NCI-H146 treated with DMSO at 0.1 percent for 48 hours (cell line): ENCODE data around the gene SKI.

Experiments
- DNase-seq: peaks from one replicate; lab custom pipeline; 2025; ENCODE audit not compliant: unreplicated experiment; lab: John Stamatoyannopoulos, UW

The SKI gene

DNA sequence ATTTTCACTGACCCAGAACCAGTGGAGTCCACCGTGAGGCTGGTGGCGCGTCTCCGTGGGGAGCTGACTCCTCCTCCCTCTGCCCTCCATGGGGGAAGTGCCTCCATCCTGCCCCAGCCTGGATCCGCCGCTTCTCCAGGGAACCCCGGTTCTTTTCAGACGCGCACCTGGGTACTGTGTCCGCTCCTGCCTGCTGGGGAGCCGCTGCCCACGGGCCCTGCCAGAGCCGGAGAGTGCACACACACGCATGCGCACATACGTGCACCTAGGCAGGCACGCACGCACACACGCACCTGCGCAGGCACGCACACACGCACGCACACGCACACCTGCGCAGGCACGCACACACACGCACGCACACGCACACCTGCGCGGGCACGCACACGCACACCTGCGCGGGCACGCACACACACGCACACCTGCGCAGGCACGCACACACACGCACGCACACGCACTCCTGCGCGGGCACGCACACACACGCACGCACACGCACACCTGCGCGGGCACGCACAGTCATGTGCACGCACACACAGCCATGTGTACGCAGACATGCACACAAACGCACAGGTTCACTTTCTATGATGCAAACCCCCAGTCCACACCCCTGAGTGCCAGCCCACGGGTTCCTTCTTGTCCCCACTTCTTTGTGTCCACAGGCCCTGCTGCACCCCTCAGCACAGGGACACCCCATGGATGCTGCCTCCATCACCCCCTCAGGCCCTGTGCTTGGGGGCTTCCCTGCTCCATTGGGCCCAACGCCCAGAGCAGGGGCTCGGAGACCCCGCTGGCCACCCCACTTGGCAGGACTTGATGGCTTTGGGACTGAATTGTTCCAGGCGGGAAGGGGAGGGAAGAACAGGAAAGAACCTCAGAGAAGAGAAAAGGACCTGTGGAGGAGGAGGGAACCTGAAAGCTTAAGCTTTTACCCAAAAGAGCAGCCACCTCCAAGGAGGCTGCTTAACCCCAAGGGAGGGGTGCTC lies 120.5 kb downstream of the SKI start:
- DNase-seq = no peak

DNA sequence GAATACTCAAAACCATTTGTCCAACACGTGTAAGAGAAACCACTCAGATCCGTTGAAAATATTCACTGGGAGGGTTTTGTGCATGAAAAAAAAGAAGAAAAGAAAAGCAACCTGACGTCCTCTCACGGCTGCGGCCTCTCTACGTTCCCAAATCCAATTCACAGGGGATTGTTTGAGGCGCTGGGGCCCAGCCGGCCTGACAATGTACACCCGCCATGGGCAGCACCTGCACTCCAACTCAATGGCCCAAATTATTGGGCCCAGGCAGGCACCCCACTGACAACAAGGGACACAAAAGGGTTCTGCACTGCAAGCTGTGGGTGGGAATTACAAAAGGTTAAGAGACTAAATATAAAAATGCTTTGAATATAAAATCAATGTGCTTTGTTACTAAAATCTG lies 121.7 kb downstream of the SKI start:
- DNase-seq = no peak

DNA sequence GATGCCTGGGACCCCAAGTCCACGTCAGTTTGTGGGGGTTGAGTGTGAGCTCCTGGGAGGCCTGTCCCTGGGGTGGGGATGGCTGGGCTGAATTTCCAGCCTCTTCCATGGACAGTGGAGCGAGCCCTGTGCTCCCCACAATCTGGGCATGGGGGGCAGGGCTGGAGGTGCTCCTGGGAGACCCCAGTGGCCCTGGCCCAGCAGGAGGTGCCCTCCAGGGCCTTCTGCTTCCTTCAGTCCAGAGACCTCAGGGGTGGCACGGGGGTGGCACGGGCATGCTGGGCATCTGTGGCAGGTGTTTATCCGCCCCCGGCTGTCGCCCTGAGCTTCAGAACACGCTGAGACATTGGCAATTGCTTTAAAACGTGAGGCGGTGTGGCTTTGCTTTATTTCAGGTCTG lies 122.4 kb downstream of the SKI start:
- no peak for DNase-seq

DNA sequence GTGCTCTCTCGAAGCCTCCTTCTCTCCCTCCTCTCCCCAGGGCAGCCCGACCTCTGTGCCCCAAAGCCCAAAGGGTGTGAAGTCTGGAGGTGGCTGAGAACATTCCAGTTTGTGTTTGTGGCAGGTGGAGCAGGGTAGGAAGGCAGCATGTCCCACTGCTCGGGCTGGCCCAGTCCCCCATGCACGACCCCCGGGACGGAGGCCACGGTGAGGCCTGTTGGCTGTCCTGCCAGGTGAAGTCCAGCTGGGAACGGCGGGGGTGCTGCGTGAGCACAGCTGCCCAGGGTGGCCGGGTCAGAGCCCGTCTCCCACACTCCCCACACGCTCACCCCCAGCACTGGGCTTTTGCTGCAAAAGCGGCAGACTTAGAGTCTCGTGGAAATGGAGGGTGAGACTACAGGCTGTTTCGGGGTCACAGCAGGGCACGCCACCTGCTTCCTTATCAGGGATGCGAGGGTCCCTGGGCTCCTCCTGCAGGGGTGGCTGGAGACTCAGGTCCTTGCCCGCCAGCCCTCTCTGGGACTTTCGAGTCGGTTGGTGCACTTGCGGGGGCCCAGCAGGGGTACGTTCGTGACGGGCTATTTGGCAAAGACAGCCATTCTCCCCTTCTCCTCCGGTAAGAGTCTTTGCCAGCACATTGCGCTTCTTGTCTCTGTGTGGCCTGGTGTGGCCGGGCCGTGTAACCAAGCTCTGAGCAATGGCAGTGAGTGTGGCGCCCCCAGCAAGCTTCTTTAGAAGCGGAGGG lies 123.0 kb downstream of the SKI start:
- DNase-seq = no peak

DNA sequence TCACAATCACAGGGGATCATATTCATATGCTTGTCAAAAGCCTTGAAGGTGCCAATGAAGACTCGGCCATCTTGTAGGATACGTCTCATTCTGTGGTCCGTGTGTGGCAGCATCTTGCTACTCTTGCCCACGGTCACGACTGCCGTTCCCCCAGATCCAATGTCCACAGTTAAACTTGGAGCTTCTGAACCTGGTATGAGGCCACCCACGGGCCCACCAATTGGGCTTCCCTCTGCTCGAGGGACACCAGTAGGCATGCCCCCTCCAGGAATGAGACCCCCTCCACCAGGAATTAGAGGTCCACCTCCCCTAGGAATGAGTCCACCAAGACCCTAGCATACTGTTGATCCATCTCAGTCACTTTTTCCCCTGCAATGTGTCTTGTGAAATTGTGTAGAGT lies 123.6 kb downstream of the SKI start:
- no peak for DNase-seq

DNA sequence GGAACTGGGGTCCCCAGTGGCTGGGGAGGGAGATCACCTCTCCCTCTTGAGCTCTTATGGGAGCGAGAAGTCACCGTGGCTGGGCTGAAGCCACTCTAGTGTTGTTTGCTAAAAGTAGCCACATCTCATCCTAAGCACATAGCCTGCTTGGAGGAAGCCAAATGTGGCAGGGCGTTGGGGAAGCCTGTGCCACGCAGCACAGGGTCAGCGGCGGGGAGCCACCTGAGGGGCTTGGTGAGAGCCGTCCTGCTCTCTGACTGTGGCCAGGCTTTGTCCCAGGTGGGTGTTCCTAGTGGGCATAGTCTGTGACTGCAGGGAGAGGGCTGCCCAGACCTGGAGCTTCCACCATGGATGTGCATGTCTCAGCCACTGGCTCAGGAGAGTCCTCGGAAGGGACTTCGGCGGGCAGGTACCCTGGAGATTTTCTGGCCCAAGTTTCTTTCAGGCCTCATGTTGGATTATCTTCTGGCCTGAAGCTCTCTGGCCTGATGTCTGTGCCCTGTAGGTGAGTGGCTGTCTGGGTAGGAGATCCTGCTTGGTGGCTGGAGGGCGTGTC lies 124.3 kb downstream of the SKI start:
- DNase-seq = no peak

DNA sequence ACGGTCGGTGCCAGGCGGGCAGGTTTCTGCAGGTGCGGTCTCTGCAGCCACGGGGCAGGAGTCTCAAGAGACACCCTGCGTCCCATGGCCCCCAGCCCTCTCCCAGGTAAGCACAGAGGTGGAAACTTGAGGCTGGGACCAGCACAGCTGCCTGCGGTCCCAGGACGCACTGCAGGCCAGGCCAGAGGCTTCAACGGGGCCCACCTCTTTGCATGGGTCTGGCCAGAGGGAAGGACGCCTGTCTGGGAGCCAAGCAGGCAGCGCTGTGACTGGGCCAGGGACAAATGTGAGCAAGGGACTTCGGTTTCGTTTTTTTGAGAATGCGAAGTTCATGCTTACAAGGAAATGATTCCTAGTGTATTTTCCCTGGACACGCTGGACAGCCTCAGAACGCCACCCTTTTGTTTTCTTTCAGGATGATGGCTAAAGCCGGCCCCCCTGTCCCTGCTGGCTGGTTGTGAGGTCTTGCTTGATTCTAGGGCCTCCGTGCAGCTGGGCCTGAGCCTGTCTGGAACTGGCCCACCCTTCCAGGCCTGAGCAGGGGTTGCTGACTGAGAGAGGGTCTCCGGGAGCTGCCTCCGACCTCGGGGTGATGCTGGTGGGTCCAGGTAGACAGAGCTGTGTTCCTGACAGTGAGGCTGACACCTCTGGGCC lies 124.9 kb downstream of the SKI start:
- no peak for DNase-seq

DNA sequence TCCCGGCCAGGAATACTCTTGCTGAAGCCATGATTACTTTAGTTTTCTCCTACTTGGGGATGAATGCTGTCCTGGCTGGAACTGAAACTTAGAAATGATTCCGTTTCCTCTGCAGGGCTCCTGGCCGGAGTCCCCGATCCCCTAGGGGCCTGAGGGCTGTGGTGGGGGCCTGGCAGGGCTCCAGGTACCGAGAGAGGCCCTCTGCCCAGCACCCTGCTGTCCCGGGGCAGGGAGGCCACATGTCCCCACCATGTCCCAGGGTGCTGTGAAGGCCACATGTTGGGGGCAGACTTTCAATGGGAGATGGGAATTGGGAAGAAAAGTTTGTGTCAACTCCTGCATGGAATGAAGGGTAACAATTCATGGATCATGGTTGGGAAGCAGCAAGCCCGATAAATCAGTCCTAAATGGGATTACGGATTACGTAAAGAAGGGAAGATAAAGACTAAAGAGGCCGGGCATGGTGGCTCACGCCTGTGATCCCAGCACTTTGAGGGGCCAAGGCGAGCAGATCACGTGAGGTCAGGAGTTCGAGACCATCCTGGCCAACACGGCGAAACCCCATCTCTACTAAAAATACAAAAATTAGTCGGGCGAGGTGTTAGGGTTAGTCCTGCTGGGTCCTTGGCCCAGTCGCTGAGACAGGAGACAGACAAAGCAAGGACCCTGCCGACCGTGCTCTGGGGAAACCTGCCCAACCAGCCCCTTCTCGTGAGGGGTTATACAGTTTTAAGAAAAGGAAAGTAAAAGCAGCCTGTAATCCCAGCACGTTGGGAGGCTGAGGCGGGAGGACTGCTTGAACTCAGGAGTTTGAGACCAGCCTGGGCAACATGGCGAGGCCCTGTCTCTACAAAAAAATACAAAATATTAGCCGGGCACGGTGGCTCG lies 125.7 kb downstream of the SKI start:
- DNase-seq = no peak

DNA sequence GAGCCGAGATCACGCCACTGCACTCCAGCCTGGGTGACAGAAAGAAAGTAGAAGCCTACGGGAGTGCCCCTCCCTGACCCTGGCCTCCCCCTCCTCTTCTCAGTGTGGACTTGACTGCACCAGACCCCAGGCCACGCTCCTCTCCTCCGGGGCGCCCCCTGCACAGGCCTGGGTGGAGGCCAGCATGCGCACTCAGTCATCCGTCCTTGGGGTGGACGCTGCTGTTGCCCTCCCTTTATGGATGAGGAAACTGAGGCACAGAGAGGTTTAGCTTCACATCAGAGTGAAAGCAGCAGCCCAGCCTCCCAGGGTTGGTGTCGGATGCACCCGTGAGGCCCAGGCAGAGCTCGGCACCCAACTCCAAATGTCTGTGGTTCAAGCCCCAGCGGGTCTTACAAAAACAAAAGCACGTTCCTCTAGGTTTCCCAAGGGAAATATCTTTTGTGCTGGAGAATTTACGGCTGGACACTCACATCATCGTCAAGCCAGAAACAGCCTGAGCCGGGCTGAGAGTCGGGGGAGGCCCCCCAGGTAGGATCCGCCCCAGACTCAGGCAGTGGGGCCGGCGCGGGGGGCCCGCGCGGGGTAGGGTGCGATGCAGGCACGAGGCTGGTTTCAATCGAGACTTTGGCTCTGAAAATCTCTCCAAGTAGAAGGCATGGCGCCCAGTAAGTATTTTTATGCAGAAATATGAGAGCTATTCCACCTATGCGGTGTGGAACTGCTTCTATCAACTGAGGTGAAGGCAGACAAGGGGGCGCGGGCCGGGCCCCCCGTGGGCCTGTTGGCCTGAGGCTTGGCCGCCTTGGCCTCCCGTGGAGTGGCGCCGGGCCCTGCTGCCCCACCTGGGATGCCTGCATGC lies 126.6 kb downstream of the SKI start:
- DNase-seq = no peak

DNA sequence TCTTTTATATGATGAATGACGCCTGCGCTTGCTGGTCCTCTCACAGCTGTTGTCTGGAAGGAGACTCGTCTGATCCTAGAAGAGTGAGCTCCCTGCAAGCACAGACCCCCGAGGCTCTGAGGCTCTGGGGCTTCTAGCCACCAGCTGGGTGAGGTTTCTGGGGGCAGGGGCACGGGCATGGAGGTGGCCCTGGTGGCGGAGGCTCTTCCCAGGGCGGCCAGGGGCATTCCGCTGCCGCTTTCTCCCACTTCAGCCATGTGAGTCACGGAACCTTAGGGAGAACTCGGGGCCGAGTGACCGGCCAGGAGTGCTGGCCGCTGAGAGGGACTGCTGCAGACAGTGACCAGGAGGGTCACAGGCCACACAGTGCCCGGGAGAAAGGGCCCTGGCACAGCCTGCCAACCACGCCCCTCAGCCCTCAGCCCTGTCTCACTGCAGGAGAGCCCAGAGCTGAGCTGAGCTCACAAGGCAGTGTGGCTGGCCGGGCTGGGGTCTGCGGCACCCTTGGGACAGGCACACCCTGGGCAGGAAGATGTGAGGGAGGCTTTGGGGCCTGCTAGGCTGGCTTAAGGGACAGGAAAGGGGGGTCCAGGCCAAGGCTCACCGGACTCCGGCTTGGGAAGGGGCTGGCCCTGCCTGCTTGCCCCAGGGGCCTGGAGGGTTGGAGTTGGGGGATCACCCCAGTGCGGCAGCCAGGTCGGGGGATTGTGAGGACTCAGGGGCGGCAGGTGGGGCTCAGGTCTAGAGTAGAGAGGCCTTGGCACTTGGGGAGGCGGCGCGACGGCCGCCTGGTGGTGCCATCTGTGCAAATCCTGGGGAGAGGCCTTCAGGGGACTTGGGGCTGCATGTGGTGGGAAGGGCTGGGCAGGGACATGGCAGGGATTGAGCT lies 127.5 kb downstream of the SKI start:
- DNase-seq = no peak

DNA sequence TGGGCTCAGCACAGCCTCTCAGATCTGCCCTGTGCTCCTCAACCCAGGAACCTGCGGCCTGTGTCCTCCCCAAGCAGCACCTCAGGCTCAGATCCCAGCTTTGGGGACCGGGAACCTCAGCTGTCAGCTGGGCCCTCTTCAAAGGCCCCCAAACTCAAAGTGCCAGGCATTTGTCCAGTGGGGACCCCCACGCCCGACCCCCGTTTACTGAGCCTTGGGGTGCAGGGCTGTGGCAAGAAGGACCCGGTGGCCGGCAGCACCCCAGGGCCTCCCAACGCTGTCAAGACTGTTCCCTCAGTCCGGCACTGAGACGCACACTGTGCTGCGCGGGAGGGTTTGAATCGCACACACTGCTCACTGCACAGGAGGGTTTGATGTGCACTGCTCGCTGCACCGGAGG lies 128.3 kb downstream of the SKI start:
- no peak for DNase-seq

DNA sequence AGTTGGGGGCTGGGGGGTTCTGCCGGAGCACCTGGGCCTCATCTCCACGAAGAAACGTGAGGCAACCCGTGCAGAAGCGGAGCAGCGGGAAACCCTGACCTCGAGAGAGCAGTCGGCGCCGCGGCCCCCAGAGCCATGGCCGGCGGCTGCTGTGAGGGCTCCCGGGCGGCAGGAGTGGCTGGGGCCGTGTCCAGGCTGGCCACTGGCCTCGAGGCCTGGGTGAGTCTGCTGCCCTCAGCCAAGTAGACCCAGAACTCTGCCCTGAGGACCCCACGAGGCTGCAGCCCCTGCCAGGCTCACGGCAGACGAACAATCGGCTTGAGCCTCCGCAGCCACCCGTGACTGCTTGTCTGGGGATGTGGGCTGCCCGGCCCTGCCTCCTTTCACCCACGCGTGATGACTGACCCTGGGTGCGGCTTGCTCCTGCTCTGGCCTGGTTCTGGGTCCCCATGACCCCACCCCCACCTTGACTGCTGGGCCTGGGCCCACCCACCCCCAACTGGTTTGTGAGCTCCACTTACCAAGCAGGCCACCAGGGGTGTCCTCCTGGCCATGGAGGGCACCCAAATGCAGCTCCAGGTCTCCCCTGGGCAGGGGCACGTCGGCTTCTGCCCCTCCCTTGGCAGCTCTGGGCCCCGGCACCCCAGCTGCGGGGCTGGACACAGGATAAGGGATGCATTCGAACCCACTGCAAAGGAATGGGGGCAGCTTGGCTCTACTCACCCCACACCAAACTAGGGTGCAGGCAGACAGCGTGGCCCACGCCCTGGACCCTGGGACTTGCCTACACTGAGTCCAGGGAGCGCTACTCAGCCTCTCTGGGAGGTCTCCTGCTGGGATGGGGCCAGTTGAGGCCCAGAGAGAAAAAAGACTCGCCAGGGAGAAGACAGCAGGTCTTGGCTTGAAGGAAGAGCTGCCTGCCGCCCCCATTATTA lies 129.1 kb downstream of the SKI start:
- no peak for DNase-seq

DNA sequence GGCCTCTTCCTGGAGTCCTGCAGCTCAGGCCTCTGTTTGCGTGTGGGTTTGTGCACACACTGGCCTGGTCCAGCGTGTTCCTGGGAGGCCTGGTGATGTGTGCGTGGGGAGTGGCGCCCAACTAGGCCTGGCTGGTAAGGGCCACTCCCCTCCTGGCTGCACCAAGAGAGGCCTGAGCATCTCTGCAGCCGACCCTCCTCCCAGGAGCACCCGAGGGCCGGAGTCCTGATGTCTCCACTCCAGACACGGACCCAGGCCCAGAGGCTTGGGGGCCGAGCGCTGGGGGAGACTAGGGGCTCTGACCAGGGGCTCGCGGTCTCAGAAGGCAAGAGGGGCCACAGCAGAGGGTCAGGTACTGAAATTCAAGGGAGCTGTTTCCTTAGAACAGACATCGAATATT lies 130.0 kb downstream of the SKI start:
- no peak for DNase-seq

DNA sequence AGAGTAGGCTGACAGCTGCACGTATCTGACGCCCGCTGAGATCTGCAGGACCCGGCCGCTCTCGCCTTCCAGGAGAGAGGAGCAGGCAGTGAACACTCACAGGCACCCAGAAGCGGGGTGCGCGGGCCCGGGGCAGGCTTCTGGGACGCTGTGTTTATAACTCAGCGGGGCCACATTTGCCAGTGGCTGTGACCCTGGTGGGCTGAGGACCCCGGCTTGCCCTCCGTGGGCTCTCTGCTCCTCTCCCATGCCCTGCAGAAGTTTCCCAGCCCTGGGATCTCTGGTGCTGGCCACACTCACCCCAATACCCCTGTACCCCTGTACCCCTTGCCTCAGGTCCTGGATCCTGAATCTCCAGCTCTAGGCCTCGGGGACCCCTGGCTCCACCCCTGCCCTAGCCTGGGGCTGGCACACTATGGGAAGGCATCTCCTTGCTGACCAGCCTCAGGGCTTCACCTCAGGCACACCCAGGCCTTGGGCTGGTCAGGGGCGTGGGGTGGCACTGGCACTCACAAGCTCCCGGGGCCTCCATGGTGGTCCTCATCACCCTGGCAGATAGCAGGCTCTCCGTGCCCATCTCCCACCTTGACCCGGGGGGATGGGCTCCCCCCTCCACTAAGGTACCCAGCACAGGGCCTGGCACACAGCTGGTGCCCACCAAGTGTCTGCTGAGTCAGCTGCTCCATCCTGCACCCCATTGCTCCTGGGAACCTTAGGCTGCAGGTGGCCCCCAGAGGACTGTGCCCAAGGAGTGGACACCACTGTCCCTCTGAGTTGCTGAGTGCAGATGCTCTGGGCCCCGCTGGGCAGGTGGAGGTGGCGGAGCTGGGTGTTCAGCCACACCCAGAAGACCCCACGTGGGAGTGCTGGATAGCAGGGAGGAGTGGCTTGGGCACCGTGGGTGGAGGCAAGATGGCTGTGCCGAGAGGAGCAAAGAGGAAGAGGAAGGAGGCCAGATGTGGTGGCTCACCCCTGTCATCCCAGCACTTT lies 130.8 kb downstream of the SKI start:
- DNase-seq = no peak
